ENCODE data around the gene SNX9.
"Not testable (repeated sequence)": the region's sequence is repeated elsewhere in the genome, so short reads cannot be mapped to it uniquely, and the experiment has no call there.

GRCh38 chr6:157972177-157972576 is 149.1 kb downstream of the SNX9 start:
- TF ChIP-seq CTCF (conservative IDR thresholded peaks at IDR 0.05; ENCODE audit: low read depth, low read length); EZH2 (IDR thresholded peaks at IDR 0.05; ENCODE audit: borderline replicate concordance, low read depth, low read length, poor library complexity, severe bottlenecking): not testable (repeated sequence)
